Retinal pigment epithelial cell (primary cell): Measurements from ENCODE around the gene GMDS.

Source experiments
- DNase-seq: peaks from one replicate; pipeline ENCODE4 v3.0.0-alpha.2; 2010; ENCODE audit warnings: low read depth
- H3K4me3 ChIP-seq: 2 replicates; pipeline ENCODE4 v1.5.1; 2011; ENCODE audit warnings: mild to moderate bottlenecking, low read length, control low read depth, moderate library complexity
- CTCF ChIP-seq: conservative IDR thresholded peaks from 2 replicates; pipeline ENCODE4 v1.5.1; 2011; ENCODE audit warnings: low read depth, low read length, control low read depth, inconsistent platforms

GMDS gene

GRCh38 chr6:1916334-1917070 lies 328.9 kb downstream of the GMDS start:
- H3K4me3 ChIP-seq = no peak overlapping the region
- no peak for DNase-seq
- no peak for TF ChIP-seq CTCF

DNA sequence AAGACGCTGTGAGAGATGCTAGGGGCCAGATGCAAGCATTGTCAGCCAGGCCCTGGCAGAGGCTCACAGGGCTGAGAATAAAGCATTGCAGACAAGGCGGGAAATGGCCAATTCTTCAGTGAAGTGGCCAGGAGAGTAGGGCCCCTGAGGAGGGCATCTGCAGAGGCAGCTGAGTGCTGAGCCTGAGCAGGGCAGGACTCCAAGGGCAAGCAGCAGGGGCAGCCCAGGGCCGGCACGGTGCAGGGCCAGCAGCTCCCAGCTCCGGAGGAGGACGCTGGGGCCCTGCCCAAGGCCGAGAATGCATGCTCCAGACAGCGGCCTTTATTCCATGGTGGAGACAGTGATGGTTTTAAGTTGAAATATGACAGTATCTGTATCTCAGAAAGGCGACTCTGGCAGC lies 330.2 kb downstream of the GMDS start:
- TF ChIP-seq CTCF = no peak
- H3K4me3 ChIP-seq = no peak overlapping the region
- no peak for DNase-seq

- DNase-seq = no peak
- no peak for TF ChIP-seq CTCF
- no peak overlapping the region for H3K4me3 ChIP-seq
These were observed 331.8 kb downstream of the GMDS start for GRCh38 chr6:1913577-1913976.

- H3K4me3 ChIP-seq = no peak overlapping the region
- DNase-seq = no peak
- no peak for TF ChIP-seq CTCF
These were observed 332.7 kb downstream of the GMDS start for GRCh38 chr6:1912731-1913130.

DNA sequence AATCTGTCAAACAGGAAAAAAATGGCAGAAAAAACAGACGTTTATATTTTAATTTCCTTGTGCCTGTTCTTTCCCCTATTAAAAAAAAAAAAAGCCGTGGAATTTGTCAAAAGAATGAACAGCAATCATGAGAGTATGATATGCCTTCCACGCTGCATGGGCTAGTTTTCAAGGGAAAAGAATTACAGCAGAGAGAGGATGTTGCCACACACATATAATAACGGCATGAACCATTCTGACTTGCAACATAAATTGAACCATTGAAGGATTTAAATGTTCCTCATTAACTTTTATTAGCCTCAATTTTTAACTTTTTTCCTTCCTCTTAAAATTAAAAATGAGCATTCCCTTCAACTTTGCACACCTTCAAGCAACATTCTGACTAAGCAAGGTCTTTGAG lies 333.9 kb downstream of the GMDS start:
- no peak for DNase-seq
- H3K4me3 ChIP-seq = no peak overlapping the region
- TF ChIP-seq CTCF = no peak

- no peak for DNase-seq
These were observed 334.6 kb downstream of the GMDS start for GRCh38 chr6:1910621-1911407.

More at GRCh38 chr6:1910621-1911407, 334.6 kb downstream of the GMDS start:
- no peak for TF ChIP-seq CTCF
- H3K4me3 ChIP-seq = no peak overlapping the region
